Activated T-helper 1 cell treated with Interleukin-2 at 50 U/mL for 16 hours (primary cell): Measurements from ENCODE around the gene SLFN12L.
"Not testable (repeated sequence)": the region's sequence is repeated elsewhere in the genome, so short reads cannot be mapped to it uniquely, and the experiment has no call there.

Experiments used
- DNase-seq: peaks from one replicate; pipeline ENCODE4 v3.0.0-alpha.2; 2020; ENCODE audit warnings: low read depth

SLFN12L gene

GRCh38 chr17:35542990-35543389, 5.5 kb upstream of the SLFN12L start:
- DNase-seq, result no peak

DNA sequence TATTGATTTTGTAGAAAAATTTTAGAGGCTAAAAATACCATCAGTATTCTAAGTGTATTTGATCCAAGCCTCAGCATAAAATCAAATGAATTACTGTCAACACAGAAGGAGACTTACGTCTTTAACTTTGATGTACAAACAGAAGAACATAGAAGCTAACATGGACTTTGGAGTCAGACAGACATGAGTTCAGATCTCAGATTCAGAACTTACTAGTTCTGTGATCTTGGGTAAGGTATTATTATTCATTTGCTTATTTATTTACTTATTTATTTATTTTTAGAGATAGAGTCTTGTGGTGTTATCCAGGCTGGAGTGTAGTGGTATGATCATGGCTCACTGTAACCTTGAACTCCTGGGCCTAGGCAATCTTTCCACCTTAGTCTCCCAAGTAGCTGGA, 4.0 kb upstream of the SLFN12L start:
- no peak for DNase-seq

GRCh38 chr17:35540589-35541404, 3.3 kb upstream of the SLFN12L start:
- no peak for DNase-seq

GRCh38 chr17:35539659-35540026, 2.2 kb upstream of the SLFN12L start:
- DNase-seq, result no peak

DNA sequence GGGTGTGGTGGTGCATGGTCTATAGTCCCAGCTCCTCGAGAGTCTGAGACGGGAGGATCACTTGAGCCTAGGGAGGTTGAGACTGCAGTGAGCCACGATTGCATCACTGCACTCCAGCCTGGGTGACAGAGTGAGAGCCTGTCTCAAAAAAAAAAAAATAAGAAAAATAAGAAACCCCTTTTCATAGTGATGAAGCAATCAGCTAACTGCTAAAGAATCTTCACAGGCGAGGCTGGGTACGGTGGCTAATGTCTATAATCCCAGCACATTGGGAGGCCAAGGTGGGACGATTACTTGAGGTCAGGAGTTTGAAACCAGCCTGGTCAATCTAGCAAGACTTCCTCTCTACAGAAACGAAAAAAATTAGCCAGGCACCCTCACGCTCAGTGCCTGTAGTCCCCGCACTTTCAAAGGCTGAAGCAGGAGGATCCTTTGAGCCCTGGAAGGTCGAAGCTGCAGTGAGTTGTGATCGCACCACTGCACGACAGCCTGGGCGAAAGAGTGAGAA, 760 bp downstream of the SLFN12L start:
- DNase-seq, result no peak

- DNase-seq, result not testable (repeated sequence)
These were observed 2.1 kb downstream of the SLFN12L start for GRCh38 chr17:35535406-35535805.

- no peak for DNase-seq
These were observed 2.8 kb downstream of the SLFN12L start for GRCh38 chr17:35534576-35535093.

DNA sequence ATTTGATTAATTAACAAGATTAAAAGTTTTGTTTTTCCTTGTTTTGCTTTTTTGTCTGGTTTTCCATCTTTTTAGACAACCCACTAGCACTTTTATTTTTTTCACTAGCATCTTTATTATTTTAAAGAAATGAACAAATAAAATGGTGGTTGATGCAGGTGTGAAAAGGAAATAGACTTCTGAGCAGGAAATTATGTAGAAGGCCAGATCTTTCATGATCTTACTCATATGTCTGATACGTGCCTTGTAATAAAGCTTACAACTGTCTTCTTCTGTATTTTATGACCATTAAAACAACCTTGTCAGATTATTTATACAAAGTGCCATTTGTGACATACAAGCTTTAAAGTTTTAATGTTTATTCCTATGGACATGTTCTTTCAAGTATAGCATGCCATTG, 6.3 kb downstream of the SLFN12L start:
- no peak for DNase-seq

GRCh38 chr17:35529866-35530265, 7.6 kb downstream of the SLFN12L start:
- DNase-seq, result no peak

GRCh38 chr17:35529326-35529725, 8.2 kb downstream of the SLFN12L start:
- DNase-seq, result not testable (repeated sequence)

GRCh38 chr17:35523296-35523695, 14.2 kb downstream of the SLFN12L start:
- no peak for DNase-seq

DNA sequence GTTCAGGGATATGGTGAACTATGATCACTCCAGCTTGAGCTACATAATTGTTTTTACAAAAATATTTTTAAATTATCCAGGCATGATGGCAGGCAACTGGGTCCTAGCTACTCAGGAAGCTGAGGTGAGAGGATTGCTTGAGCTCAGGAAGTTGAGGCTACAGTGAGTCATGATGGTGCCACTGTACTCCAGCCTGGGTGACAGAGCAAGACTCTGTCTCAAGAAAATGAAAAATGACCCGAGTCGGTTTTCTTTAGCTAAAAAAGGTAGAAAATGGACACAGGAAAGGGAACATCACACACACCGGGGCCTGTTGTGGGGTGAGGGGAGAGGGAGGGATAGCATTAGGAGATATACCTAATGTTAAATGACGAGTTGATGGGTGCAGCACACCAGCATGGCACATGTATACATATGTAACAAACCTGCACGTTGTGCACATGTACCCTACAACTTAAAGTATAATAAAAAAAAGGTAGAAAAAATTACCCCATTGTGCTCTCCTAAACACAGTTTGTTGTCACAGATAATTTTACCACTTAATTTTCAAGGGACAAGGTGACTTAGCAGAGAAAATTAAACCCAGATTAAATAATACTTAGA, 15.7 kb downstream of the SLFN12L start:
- not testable (repeated sequence) for DNase-seq

GRCh38 chr17:35521150-35521549, 16.3 kb downstream of the SLFN12L start:
- no peak for DNase-seq

GRCh38 chr17:35519906-35520442, 17.5 kb downstream of the SLFN12L start:
- no peak for DNase-seq

GRCh38 chr17:35519439-35519838, 18.0 kb downstream of the SLFN12L start:
- no peak for DNase-seq

- not testable (repeated sequence) for DNase-seq
These were observed 19.0 kb downstream of the SLFN12L start for GRCh38 chr17:35518431-35518830.

DNA sequence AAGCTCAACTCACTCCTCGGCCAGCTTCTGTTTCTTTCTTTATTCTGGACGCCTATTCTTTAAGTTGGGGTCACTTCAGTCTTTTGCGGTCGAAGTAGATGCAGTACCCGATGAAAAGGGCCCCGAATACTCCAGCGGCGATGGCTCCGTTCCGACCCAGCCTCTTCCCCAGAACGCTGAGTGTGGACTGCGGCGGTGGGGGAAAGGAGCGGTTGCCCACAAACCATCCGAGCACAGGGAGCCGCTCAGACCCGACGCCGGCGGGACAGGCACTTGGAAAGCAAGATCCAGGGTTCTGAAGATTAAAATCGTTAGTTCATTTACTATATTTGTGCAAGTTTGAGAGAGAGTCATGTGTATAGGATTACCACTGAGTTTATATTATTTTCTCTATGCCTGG, 22.5 kb downstream of the SLFN12L start:
- no peak for DNase-seq

DNA sequence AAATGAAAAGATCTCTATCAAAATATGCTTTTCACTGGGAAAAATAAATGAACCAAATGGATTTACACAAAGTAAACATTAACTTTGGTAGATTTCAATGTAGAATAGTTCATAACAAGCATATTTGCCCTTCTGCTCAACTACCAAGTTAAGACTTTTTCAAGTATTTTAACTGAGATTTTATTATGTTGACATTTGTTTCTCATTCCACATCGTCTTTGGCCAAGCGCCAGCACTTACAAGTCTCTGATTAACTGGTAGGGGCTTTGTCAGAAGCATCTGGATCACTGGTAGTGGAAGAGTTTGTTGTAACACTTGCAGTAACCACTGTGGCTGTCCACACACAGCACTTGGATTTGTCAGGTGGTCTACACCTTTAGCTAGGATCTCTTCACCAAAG, 22.9 kb downstream of the SLFN12L start:
- DNase-seq, result no peak

DNA sequence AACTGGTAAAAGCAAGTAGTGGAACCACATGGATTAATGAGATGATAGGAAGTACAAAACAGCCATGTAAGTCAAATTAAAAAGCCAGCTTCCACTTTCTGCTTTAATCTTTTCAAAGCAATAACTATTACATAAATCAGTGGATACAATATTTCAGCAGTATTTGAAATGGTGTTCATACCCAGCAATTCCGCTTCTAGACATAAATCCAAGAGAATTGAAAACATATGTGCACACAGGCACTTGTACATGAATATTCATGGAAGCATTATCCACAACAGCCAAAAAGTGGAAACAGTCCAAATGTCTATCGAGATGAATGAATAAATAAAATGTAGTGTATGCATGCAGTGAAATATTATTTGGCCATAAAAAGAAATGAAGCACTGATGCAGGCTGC, 27.4 kb downstream of the SLFN12L start:
- DNase-seq, result no peak

- not testable (repeated sequence) for DNase-seq
These were observed 29.8 kb downstream of the SLFN12L start for GRCh38 chr17:35507714-35508113.

GRCh38 chr17:35499548-35499947, 37.9 kb downstream of the SLFN12L start:
- DNase-seq, result no peak

GRCh38 chr17:35498448-35499178, 38.9 kb downstream of the SLFN12L start:
- no peak for DNase-seq
